H1 (cell line): ENCODE measurements around the gene DGUOK. TPM values are rescaled to one million over a fixed set of nuclear protein-coding genes. Genes with fewer than 3 reads are reported as not detected.

Experiments
- CTCF ChIA-PET: fragments of 300-600 bp; sonication (Branson Sonifier 250); formaldehyde crosslinking; loops from one replicate; lab custom pipeline; 2021; ENCODE audit not compliant: partially characterized antibody; lab: Charles Lee
- POLR2A ChIA-PET: fragments of 300-600 bp; sonication (Branson Sonifier 250); formaldehyde crosslinking; loops from one replicate; lab custom pipeline; 2021; ENCODE audit warnings: inconsistent platforms; ENCODE audit not compliant: partially characterized antibody; lab: Charles Lee
- DNase-seq, 2 experiments: peaks; one replicate each; pipeline versions ENCODE4 v3.0.0 to v3.0.0-alpha.2; 2010 to 2022; ENCODE audit warnings: low spot score in 2 of 2, low read depth in 1 of 2, mixed read lengths in 1 of 2
- FAIRE-seq: peaks from 2 replicates; lab custom pipeline; 2011; peaks lifted over from hg19 to GRCh38; lab: Jason Lieb, UNC
- H2AFZ ChIP-seq: 2 replicates; pipeline ENCODE4 v1.8.1; 2012; ENCODE audit warnings: low read length, inconsistent platforms
- H2AK5ac ChIP-seq: 2 replicates; pipeline ENCODE4 v1.6.1; 2013; ENCODE audit warnings: low read depth, low read length
- H2BK120ac ChIP-seq: replicated peaks from 2 replicates; pipeline ENCODE3; 2013; ENCODE audit warnings: low read depth, low read length, inconsistent platforms
- H2BK12ac ChIP-seq: 2 replicates; pipeline ENCODE4 v1.6.1; 2013; ENCODE audit warnings: low read depth, low read length
- H2BK15ac ChIP-seq: 2 replicates; pipeline ENCODE4 v1.6.1; 2013; ENCODE audit warnings: low read length
- H2BK20ac ChIP-seq: 2 replicates; pipeline ENCODE4 v1.6.1; 2013; ENCODE audit warnings: low read length
- H2BK5ac ChIP-seq: 2 replicates; pipeline ENCODE4 v1.6.1; 2013; ENCODE audit warnings: low read depth, low read length
- H3K14ac ChIP-seq: 2 replicates; pipeline ENCODE4 v1.6.1; 2013; ENCODE audit warnings: inconsistent platforms; ENCODE audit not compliant: insufficient read length
- H3K18ac ChIP-seq: 2 replicates; pipeline ENCODE4 v1.6.1; 2013; ENCODE audit warnings: low read length; ENCODE audit errors: extremely low read depth
- H3K23ac ChIP-seq: 2 replicates; pipeline ENCODE4 v1.6.1; 2013; ENCODE audit warnings: inconsistent platforms; ENCODE audit not compliant: insufficient read length
- H3K23me2 ChIP-seq: 2 replicates; pipeline ENCODE4 v1.6.1; 2013; ENCODE audit warnings: low read depth, low read length
- H3K27ac ChIP-seq: 2 replicates; pipeline ENCODE4 v1.6.1; 2011; ENCODE audit warnings: low read depth, low read length, inconsistent platforms
- H3K27me3 ChIP-seq, 4 experiments: replicated peaks in 1 of 4; 1 replicate in 1 of 4; 2 replicates in 3 of 4; pipeline versions ENCODE4 v1.6.1 to v1.8.1; 2011 to 2013; ENCODE audit warnings: low read length in 3 of 4, mild to moderate bottlenecking in 3 of 4, inconsistent platforms in 2 of 4, mixed read lengths in 2 of 4, moderate library complexity in 1 of 4; ENCODE audit not compliant: control insufficient read depth in 3 of 4, insufficient read depth in 3 of 4; ENCODE audit errors: extremely low read depth in 1 of 4
- H3K36me3 ChIP-seq, 4 experiments: 2 replicates each; pipeline versions ENCODE4 v1.6.1 to v1.8.1; 2011 to 2013; ENCODE audit warnings: mild to moderate bottlenecking in 4 of 4, low read length in 3 of 4, moderate library complexity in 2 of 4, control low read depth in 1 of 4, inconsistent platforms in 1 of 4; ENCODE audit not compliant: insufficient read depth in 4 of 4, control insufficient read depth in 2 of 4
- H3K4ac ChIP-seq: replicated peaks from 2 replicates; pipeline ENCODE3; 2013; ENCODE audit warnings: low read length, low read depth, mixed read lengths, inconsistent platforms; ENCODE audit not compliant: insufficient read length
- H3K4me1 ChIP-seq, 4 experiments: replicated peaks in 1 of 4; 1 replicate in 1 of 4; 2 replicates in 3 of 4; pipeline versions ENCODE4 v1.6.1 to v1.8.1; 2011 to 2013; ENCODE audit warnings: low read length in 3 of 4, inconsistent platforms in 2 of 4, mixed read lengths in 1 of 4; ENCODE audit not compliant: insufficient read depth in 4 of 4, control insufficient read depth in 3 of 4
- H3K4me2 ChIP-seq, 2 experiments: 2 replicates each; pipeline versions ENCODE4 v1.6.1 to v1.8.1; 2011 to 2013; ENCODE audit warnings: low read depth in 2 of 2, low read length in 2 of 2, control low read depth in 1 of 2, inconsistent platforms in 1 of 2, mild to moderate bottlenecking in 1 of 2; ENCODE audit not compliant: insufficient read depth in 1 of 2
- H3K4me3 ChIP-seq, 4 experiments: fragments of 200-600, 300-600 bp in 1 of 4; sonication (generic), shearing (Covaris generic), sonication (Bioruptor Twin) in 1 of 4; 2 replicates each; pipeline versions ENCODE4 v1.5.1 to v1.8.1; 2011 to 2016; ENCODE audit warnings: low read length in 4 of 4, low read depth in 3 of 4, control low read depth in 2 of 4, inconsistent platforms in 2 of 4, mild to moderate bottlenecking in 2 of 4, mixed read lengths in 1 of 4, moderate library complexity in 1 of 4; ENCODE audit not compliant: insufficient read depth in 2 of 4; ENCODE audit errors: extremely low read depth in 1 of 4
- H3K56ac ChIP-seq: replicated peaks from 2 replicates; pipeline ENCODE3; 2013; ENCODE audit warnings: low read depth, mild to moderate bottlenecking, mixed read lengths, low read length, inconsistent platforms; ENCODE audit not compliant: insufficient read length
- H3K79me1 ChIP-seq: 2 replicates; pipeline ENCODE4 v1.6.1; 2013; ENCODE audit warnings: low read depth, low read length, control low read depth
- H3K79me2 ChIP-seq, 2 experiments: 2 replicates each; pipeline versions ENCODE4 v1.6.1 to v1.8.1; 2012 to 2013; ENCODE audit warnings: low read length in 2 of 2, mild to moderate bottlenecking in 2 of 2, inconsistent platforms in 1 of 2; ENCODE audit not compliant: insufficient read depth in 2 of 2, control insufficient read depth in 1 of 2
- H3K9ac ChIP-seq, 4 experiments: replicated peaks in 1 of 4; 1 replicate in 1 of 4; 2 replicates in 3 of 4; pipeline versions ENCODE4 v1.6.1 to v1.8.1; 2011 to 2013; ENCODE audit warnings: low read depth in 3 of 4, low read length in 3 of 4, control low read depth in 2 of 4, mild to moderate bottlenecking in 2 of 4, moderate library complexity in 2 of 4, inconsistent platforms in 1 of 4; ENCODE audit errors: extremely low read depth in 1 of 4
- H3K9me3 ChIP-seq, 2 experiments: 2 replicates each; pipeline versions ENCODE4 v1.6.1 to v1.8.1; 2012 to 2013; ENCODE audit warnings: mild to moderate bottlenecking in 2 of 2, moderate library complexity in 2 of 2, control low read depth in 1 of 2, inconsistent platforms in 1 of 2, low read depth in 1 of 2, low read length in 1 of 2, mixed read lengths in 1 of 2; ENCODE audit not compliant: insufficient read depth in 2 of 2
- H4K20me1 ChIP-seq, 2 experiments: replicated peaks in 1 of 2; 2 replicates each; pipeline versions ENCODE3 to v1.8.1; 2011 to 2013; ENCODE audit warnings: inconsistent platforms in 2 of 2, low read length in 2 of 2, mild to moderate bottlenecking in 1 of 2; ENCODE audit not compliant: insufficient read depth in 2 of 2, control insufficient read depth in 1 of 2
- H4K5ac ChIP-seq: 2 replicates; pipeline ENCODE4 v1.6.1; 2013; ENCODE audit warnings: low read length, low read depth, mixed read lengths, inconsistent platforms; ENCODE audit not compliant: insufficient read length
- H4K8ac ChIP-seq: 2 replicates; pipeline ENCODE4 v1.8.0; 2013; ENCODE audit warnings: mild to moderate bottlenecking, moderate library complexity, low read length, inconsistent platforms; ENCODE audit not compliant: insufficient read depth; ENCODE audit errors: extremely low read depth
- H4K91ac ChIP-seq: replicated peaks from 2 replicates; pipeline ENCODE3; 2013; ENCODE audit warnings: low read length, mixed read lengths, inconsistent platforms; ENCODE audit not compliant: insufficient read length
- NRF1 ChIP-seq: IDR thresholded peaks from 2 replicates; pipeline ENCODE4 v1.6.1; 2011; ENCODE audit warnings: mild to moderate bottlenecking, low read depth, low read length, improper control_type of control experiment
- SIN3A ChIP-seq, 2 experiments: IDR thresholded peaks in 1 of 2; conservative IDR thresholded peaks in 1 of 2; 2 replicates each; pipeline ENCODE4 v1.6.1; 2011 to 2012; ENCODE audit warnings: low read length in 2 of 2, improper control_type of control experiment in 1 of 2, low read depth in 1 of 2, mild to moderate bottlenecking in 1 of 2
- WGBS, 2 experiments: shearing (Covaris generic) in 1 of 2; methylation state at CpG; one replicate each; pipeline versions ENCODE4 v1.1.6 to v1.1.7; 2013 to 2015; ENCODE audit warnings: low lambda C conversion rate in 2 of 2, mixed read lengths in 2 of 2, inconsistent platforms in 1 of 2, low coverage in 1 of 2, missing lambda C conversion rate in 1 of 2; ENCODE audit not compliant: insufficient replicate concordance in 2 of 2, insufficient coverage in 1 of 2, insufficient read length in 1 of 2; ENCODE audit errors: extremely low coverage in 1 of 2, missing lambda C conversion rate in 1 of 2; 5-methylcytosine and 5-hydroxymethylcytosine counted together
- polyA plus RNA-seq, 7 experiments: library from polyadenylated mRNA; depleted of rRNA in 3 of 7; stranded (reverse) in 5 of 7; unstranded in 2 of 7; fragments of >200 nt in 5 of 7; fragments of 200-250 nt in 2 of 7; gene quantifications; 1 replicate in 5 of 7; 2 replicates in 1 of 7; 4 replicates in 1 of 7; pipeline versions ENCODE4 v1.2.1 to v1.2.3, GENCODE V29; 2011 to 2013; ENCODE audit warnings: missing spikeins in 2 of 7, mixed read lengths in 2 of 7
- total RNA-seq: library from RNA; stranded (reverse); fragmentation: NEBNext Ultra II Directional; extraction: Animal tissue kit (Norgen Biotek cat#: 25700); gene quantifications from 2 replicates; pipeline ENCODE4 v1.2.1, GENCODE V29; 2021

DGUOK gene
- total and polyA plus RNA-seq, 2 of the 8 experiments (the other 6 are each of a cell fraction or from before 2014, with no cell fraction given): 110 to 168 TPM

- Histone ChIP-seq H4K20me1 (peaks cover 35 to 47% of the 10 kb centered on the region in 2 experiments), H3K79me1 (peaks cover 26% of the 10 kb centered on the region), H3K4ac (no peak overlapping the region), H3K18ac (peak overlapping the region; percentile 32; the same call in 1 of the 2 replicates), H3K23me2 (peaks cover 2% of the 10 kb centered on the region; the same call in 1 of the 2 replicates), H3K9me3 (no peaks in the 10 kb centered on the region), H2BK20ac (no peak overlapping the region), H3K56ac (no peak overlapping the region), H3K27me3 (no peaks in the 10 kb centered on the region), H4K8ac (no peak overlapping the region), H2AFZ (no peak overlapping the region), H2AK5ac (no peak overlapping the region), H2BK120ac (no peak overlapping the region), H3K4me2 (peak overlapping the region; percentile 78 to 81), H3K9ac (peak overlapping the region in 1 of 4 experiments; percentile 58; a peak in 1 of 7 replicates), H3K4me3 (peak overlapping the region; percentile 46 to 87 (median 58)), H2BK15ac (no peak overlapping the region), H4K5ac (no peak overlapping the region), H2BK5ac (no peak overlapping the region), H3K4me1 (peaks cover 14 to 42% (median 26%) of the 10 kb centered on the region in 4 experiments), H2BK12ac (no peak overlapping the region), H3K23ac (no peak overlapping the region), H3K27ac (no peak overlapping the region), H3K14ac (no peak overlapping the region), H4K91ac (no peak overlapping the region), H3K36me3 (peaks cover 0 to 4% (median 0%) of the 10 kb centered on the region in 4 experiments; a peak in 1 of 8 replicates), H3K79me2 (peaks cover 0 to 81% of the 10 kb centered on the region in 2 experiments; a peak in 2 of 4 replicates)
- WGBS, 2 experiments: 21% methylated on average over 20 of the region's 24 CpGs; no CpG with 5 or more reads in 1 of the 2 experiments
- ChIA-PET CTCF (interaction anchor here (0.6 to 1.3 kb wide), 8 partner anchors 9 to 124 kb away, joined by 3 to 6 read pairs (median 3); no protein-coding TSS in a partner anchor), POLR2A (interaction anchor here (0.6 to 11.4 kb wide), 12 partner anchors 15 to 295 kb away, joined by 3 to 94 read pairs (median 4); partner anchors contain the start of genes MOB1A, MTHFD2 and TET3)
- TF ChIP-seq SIN3A (conservative IDR thresholded peaks at IDR 0.05 in 1 of 2, IDR thresholded peaks at IDR 0.05 in 1 of 2; ENCODE audit: low read depth in 1 of 2, low read length in 2 of 2): peak in 1 of 2 experiments; percentile 21; a peak in 1 of 4 replicates
- TF ChIP-seq NRF1: no peak
- FAIRE-seq: no peak
- no peak for DNase-seq
Observed at GRCh38 chr2:74001781-74002504, 75.3 kb downstream of the DGUOK start.
